NCI-H1105 (cell line): ENCODE data around the gene LRFN5.
"Not testable (repeated sequence)": the region's sequence is repeated elsewhere in the genome, so short reads cannot be mapped to it uniquely, and the experiment has no call there.

Experiments
- DNase-seq: peaks from one replicate; lab custom pipeline; 2025; lab: John Stamatoyannopoulos, UW

LRFN5 gene

DNA sequence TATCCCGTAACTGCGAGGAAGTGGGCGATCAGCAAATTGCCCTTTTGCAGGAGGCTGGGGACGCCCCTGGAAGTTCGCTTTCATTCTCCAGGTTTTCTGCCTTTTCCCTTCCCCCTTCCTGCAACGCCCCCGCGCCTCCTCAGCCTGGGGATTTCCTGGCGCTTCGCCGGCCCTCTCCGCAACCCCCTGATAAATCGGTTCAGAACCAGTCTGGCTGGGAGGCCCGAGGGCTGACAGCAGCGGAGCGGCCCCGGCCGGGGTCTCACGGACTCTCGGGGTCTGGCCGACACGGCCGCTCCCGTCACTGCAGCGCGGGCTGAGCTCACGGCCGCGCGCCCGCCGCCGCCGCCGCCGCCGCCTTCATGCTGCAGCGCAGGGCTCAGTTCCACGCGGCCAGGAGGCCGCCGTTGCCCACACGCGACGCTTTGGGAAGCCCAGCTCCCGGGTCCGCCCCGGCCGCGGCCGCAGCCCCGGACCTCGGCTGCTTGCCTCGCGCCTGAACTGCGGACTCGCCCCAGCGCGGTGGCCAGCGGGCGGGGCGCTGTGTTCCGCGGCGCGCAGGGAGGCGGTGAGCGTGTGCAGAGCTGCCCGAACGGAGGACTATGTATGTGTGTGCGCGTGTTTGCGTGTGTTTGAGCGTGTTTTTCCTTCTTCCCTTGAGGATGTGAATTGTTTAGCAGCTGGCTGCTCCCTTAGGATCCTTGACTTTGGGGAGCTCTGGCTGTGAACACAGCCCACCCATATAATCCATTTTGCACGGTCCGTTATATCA, at the start of gene LRFN5:
Gene LRFN5, plus strand, starts transcription at position 345 of the 772 bp plus-strand sequence.
- DNase-seq, result peak; percentile 76

DNA sequence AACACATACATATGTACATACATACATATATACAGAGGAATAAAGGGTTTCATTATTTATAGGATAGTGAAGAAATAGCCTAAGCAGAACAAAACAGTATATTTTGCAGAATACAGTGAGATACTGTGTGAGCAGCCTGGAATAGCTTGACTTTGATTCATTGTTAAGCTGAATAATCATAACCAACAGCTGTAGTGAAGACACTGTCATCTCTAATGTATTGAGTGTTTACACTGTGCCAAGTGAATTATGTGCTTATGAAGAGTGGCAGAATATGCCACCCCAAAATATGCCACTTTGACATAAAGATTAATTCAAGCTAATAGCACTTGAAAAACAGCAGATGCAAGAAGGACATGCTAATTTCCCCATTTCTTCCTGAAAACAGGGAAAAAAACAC, 48.2 kb upstream of the LRFN5 start:
- DNase-seq, result peak; percentile 85

DNA sequence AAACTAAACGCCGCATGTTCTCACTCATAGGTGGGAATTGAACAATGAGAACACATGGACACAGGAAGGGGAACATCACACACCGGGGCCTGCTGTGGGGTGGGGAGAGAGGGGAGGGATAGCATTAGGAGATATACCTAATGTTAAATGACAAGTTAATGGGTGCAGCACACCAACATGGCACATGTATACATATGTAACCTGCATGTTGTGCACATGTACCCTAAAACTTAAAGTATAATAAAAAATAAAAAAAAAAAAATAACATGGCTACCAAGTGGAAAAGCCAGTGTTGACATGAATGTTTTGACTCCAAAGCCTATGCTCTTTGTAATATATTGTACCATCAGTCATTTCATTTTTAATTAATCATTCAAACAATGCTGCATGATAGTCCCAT, 39.8 kb upstream of the LRFN5 start:
- not testable (repeated sequence) for DNase-seq

DNA sequence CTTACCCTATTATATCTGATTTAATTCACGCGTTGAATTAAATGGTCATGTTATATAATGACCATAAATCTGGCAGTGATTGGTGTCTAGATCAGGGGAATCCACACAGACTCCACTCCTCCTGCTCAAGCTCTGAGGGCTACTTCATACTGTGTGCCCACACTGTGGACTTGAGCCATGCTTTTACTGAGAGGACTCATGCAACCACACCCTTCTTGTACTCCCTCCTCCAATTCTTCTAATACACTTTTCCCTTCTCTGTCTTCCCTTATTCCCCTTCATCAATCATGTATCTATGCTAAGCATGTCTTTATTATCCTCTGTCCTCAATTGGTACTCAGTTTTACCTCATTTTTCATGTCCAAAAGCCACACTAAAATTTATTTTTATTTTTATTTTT, 37.7 kb upstream of the LRFN5 start:
- DNase-seq, result no peak

DNA sequence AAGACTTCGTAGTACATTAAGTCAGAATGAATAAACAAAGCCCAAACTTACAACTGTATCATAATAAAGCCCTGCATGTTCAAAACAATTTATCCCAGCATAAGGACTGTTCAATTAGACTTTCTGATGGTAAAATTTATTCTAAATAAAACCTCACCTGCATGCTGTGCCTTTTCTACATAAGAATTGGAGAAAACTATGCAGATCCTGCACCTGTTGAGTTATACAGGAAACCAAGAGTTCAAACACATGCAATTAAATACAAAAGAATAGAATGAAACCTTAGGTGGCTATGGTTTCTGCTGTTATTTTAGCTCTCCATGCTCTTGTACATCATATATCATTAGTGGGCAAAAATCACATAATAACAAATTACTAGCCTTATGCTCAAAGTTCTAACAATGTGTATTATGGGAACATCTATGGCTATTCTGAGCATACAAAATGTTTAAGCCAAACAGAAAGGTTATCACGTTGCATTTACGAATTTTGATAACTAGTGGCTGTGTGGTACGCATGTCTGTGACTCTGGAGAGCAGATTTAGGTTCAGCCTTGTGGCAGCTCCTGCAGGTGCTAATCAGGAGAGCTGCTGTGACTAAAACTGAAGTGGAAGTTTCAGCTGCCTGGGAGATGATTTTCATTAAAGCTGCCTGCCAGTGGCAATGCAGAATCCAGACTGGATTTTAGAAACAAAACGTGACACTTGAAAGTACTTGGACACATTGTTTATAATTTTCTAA, 36.1 kb upstream of the LRFN5 start:
- DNase-seq, result peak; percentile 85

DNA sequence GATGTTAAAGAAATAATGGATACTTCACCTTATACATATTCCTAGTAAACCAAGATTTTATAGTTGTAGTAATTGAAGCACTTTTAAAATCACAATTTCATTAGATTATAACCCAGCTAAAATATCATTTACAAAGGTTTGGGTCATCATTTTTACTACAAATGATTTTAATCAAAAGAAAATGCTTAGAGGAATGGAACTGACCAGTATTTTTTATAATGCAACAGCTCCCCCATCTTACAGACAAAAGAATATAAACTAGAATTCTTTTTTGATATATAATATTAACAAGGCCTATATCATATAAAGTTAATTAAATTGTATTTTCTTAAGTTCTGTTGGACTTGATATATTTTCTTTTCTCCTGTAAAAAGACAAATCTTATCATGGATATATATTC, 20.4 kb upstream of the LRFN5 start:
- DNase-seq, result no peak

DNA sequence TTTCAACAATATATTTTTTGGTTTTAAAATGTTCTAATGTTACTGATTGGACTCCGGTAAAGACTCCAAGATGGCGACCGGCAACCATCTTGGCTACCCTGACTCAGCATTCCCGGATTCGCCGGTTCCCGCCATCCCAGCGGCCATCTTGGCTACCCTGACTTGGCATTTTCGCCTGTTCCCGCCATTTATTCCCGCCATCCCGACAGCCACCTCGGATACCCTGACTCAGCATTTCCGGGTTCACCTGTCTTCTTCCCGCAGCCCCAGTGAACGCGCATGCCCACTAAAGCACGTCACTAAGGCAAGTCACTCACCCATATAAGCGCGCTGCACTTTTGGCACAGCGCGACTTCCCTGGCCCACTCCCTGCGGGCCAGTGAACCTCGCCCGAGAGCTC, 9.0 kb upstream of the LRFN5 start:
- DNase-seq, result no peak

DNA sequence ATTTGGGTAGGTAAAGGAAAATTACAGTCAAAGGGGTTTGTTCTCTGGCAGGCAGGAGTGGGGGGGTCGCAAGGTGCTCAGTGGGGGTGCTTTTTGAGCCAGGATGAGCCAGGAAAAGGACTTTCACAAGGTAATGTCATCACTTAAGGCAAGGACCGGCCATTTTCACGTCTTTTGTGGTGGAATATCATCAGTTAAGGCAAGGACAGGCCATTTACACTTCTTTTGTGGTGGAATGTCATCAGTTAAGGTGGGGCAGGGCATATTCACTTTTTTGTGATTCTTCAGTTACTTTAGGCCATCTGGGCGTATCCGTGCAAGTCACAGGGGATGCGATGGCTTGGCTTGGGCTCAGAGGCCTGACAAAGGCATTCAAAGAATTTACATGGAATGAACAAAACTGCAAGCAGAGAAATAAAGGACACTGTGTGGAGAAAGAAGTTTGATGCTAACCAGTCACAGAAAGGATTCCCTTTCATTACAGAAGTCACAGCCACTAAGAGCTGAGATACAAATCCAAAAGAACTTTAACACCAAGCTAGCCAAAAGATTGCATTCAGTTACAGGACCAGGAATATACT, 6.8 kb upstream of the LRFN5 start:
- DNase-seq, result not testable (repeated sequence)

DNA sequence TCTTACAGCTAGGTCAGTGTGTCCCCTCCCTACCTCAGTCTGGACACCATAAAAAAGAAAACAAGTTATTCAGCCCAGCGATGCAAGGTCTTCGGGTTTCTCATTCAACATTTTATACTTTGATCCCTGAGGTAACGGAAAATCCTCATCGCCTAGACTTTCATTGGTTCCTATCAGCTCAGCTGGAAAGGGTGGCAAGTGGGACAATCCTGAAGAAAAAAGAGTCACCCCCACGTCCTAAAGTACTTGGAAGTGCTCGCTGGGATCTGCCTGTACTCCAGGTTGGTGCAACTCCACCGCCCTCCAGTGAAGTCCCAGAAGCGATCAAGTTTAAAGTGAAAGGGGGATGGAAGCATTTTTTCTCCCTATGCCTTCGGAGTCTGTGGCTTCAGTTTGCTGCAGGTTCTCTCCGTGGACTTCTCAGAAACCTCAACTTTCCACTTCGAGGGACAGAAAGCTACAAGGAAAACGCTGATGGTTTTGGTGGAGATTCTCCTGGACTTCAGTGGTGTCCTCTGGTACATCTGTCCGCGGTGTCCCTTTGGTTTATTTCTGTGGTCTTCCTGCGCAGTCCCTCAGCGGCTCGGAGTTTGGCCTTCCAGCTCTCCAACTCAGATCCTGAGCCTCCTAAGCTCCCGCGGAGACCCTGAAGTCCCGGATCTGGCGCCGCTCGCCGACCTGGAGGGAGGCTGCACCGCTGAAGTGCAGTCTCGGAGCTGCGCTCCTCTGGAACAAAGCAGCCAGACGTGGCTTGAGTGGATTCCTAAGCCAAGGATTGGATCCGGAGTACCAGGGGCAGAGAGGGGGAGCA, 1.8 kb upstream of the LRFN5 start:
- peak; percentile 93 for DNase-seq

DNA sequence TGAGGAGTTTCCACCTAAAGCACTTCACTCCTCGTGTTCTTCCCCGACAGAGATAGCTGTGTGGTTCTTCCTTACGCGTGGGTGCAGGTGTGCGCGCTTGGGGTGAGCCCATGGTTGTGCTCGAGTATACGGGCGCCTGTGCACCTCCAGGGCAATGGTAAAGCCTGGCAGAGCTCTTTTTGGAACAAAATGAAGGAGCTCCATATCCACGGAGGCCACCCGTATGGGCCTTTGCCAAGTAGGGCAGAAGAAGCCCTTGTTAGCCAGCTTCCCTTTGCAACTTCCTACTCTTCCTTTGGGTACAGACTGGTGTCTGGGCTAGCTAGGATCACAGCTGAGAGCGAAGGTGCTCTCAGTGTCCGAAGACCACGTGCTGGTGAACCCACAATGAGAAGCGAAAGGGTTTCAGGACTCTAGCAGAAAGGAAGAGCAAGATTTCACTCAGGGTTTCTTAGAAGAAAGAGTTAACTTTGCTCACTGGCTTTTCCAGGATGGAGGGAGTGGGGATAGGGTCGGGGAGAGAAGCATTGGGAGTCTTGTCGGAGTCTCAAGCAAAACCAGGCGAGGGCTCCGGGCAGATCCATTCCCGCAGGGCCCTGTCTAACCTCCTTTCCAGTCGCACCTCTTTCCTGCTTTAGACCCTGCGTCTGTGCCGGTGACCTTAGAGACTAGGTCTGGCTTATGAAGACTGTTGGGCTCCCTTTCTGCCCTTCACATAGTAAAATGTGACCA, 960 bp upstream of the LRFN5 start:
- peak; percentile 79 for DNase-seq

DNA sequence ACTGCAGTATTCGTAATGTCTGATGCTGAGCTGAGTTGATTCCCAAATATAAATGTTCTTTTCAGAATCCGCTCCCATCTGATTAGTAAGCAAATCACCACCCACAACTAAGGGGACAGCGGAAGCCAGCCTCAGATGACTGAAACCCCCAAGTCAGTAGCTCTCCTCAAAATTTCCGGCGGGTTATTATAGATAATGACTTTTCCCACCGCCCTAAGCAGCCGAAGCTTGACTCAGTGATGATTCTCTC, 469 bp upstream of the LRFN5 start:
- no peak for DNase-seq

DNA sequence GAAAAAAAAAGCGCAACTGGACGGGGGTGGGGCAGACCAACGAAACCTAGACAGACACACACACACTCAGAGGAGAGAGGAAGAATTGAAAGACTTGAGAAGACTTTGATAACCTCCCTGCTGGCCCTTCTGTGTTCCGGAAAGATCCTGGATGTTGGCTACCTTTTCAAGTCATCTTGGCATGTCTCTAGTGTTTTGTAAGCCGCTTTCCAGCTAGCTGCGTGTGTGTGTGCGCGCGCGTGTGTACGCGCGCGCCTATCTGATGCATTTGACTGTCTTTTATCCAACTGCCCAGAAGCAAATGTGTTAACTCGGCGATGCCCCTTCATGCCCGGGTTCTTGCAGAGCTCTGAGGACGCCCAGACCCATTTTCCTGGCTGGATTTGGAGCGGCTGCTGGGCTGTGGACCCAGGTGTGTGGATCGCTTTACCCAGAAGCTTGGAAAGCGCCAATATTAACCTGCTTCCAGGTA, 664 bp downstream of the LRFN5 start:
- DNase-seq, result peak; percentile 75

DNA sequence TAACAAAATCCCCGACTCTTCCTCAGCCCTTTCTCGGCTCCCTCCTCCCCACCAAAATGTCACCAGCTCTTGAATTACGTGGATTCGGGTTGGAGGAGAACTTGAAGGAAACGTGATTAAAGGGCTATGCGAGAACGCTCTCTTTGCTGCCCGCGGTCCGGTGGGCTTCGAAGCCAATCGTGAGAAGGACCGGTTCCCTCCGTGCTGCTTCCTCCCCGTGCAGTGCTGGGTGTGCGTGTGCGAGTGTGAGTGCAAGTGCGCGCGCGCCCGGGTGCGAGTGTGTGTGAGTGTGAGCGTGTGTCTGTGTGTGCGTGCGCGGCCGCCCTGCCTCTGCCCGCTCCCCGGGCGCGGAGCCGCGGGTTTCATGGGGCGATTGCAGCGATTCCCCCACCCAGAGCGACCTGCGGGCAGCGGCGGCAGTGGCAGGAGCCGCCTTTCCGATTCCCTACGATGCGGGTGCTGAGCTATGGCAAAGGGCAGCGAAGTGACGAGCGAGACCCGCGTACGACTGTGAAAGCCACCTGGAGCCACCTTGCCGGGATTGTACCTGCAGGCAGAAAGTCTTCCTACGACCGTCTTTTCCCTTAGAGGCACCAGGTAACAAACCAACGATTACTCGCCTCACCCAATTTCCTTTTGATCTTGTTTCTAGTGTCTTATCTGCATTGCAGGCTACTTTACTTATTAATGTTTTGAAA, 1.4 kb downstream of the LRFN5 start:
- DNase-seq, result peak; percentile 77

DNA sequence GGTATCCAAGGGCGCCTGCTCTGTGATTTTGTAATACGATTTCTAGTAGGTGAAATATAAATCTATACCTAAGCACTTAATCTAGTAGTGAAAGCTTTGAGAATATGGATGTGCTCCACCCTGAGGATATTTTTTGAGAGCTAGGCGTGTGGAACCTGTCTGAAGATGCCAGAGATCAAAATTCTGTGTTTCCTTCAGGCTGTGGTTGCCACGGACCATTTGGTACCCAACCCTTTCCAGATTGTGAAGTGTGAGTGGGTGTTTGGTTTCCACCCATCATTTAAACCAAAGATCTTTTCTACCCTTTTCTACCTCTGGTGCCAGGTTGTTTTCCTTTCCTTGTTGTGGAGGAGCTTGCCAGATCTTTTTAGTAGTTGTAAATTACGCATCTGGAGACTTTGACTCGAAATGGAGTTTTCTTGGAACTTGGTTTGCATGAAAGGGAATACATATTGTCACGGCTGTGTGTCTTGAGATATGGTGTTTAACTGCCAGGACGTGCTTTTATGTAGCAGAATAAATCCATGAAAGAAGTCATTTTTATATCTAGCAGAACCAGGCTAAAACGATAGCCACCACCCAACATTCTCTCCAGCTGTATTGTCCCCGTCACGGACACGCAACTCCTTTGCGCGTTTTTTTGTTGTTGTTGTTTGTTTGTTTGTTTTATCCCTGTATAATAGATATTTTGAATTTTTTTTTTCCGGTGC, 2.2 kb downstream of the LRFN5 start:
- no peak for DNase-seq

DNA sequence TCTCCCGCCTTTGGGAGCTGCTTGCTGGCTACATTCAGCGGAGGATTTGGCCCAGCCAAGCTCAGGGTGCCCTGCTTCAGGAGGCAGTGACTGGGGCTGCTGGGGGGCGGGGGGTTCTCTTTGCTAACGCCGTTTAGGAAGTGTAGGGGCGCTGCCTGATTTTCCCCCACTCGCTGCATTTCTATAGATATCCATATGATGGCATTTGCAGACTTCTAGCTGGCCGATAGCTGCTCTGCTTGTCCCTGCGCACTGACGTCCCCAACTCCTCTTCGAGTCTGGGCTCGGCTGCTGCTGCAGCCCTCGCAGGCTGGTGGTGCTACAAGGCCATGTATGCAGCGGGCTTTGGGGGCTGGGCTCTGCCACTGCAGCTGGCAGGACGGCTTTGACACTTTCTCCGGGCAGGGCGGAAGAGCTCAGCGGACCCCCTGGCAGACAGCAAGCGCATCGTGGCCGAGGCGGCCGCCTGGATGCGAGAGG, 3.1 kb downstream of the LRFN5 start:
- DNase-seq, result peak; percentile 93

DNA sequence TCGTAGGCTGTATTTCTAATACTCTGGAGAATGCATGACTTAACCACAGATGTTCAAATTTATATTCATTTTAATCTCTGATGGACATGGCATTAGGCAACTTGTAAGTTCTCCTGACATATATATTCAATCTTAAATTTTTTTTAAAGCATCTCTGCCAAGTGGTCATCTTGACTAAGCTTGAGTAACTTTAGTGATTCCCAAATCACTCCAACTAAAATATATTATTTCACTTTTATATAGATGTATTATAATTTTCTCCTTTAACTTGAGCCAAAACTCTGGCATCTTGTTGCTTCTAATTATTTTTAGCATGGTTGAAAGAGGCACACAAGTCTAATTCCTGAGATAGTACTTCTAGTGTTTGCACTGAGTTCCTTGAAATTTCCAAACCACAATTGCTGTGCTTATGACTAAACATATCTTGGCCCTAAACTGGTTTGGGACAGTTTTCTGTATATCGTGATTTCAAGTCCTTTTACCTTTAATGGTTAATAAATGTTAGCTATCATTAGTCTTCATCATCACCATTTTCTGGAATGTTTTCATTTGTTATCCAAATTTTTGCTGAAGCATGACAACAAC, 8.4 kb downstream of the LRFN5 start:
- DNase-seq, result no peak

DNA sequence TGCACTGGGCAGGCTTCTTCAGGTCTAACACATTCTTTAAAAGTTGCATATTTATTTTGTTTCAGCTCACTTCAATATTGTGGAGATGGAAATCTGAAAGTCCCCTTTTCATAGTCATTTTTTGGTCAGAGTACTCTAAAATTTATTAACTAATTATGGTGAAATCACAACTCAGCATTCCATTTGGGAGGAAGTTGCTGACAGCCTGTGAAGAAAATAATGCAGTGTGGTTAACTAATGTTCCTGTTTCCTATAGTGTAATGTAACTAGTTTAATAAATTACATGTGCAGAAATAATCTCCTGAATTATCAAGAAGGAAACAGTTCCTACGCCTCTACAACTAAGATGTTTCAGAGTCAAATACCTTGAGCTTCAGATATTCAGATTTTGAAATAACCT, 17.1 kb downstream of the LRFN5 start:
- DNase-seq, result no peak

DNA sequence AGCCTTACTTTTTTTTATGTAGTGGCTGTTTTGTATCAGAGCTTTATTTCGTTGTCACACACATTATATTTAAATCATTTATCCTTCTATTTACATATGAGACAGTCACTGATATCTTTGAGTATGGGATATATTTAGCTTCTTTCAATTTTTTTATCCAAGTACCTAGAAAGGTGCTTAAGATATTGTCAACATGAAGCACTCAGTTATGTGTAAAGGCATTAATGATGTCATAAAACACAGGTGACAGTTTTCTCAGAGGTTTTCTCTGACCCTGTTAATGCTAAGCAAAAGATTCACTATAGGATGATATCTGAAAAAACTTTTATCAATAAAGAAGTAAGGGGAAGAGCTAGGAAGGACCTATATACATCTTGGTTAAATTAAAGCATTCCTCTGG, 23.2 kb downstream of the LRFN5 start:
- DNase-seq, result no peak

DNA sequence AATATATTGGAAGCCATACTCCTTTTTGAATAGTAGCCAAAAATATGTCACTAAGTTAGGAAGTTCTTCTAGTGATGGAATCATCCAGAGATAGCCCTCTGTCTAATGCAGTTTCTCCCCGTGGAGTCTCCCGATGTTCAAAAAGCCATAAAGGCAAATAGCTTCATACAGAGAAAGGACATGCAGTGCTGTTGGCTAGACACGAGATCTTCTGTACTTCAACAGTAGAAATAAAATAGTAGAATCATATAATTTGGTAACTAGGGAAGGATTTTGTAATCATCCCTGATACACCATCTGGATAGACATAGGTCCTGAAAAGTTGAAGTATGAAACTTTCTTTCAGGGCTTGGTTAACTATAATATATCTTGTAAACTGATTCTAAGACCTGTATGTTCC, 27.6 kb downstream of the LRFN5 start:
- no peak for DNase-seq
